HEK293T (cell line): Measurements from ENCODE around the gene ACOT12.

Source experiments
- CTCF ChIA-PET: fragments of 350-600 bp; formaldehyde crosslinking; extraction: SDS; loops from one replicate; lab custom pipeline; 2021; ENCODE audit warnings: antibody characterized with exemption, inconsistent platforms; lab: Yijun Ruan, JAX
- POLR2A ChIA-PET: fragments of 350-600 bp; formaldehyde crosslinking; extraction: SDS; loops from one replicate; lab custom pipeline; 2020; ENCODE audit warnings: antibody characterized with exemption, inconsistent platforms; lab: Yijun Ruan, JAX
- DNase-seq: peaks from one replicate; pipeline ENCODE4 v3.0.0; 2012; ENCODE audit warnings: mixed read lengths; ENCODE audit errors: extremely low spot score
- ARNT ChIP-seq: fragments of 450-650 bp; IDR thresholded peaks from 2 replicates; pipeline ENCODE4 v1.6.1; 2017; ENCODE audit warnings: mild to moderate bottlenecking
- BHLHE40 ChIP-seq: fragments of 450-650 bp; IDR thresholded peaks from 2 replicates; pipeline ENCODE4 v1.6.1; 2016; ENCODE audit warnings: mild to moderate bottlenecking, moderate library complexity, borderline replicate concordance
- CTBP1 ChIP-seq: fragments of 450-650 bp; IDR thresholded peaks from 2 replicates; pipeline ENCODE4 v1.6.1; 2016; ENCODE audit warnings: borderline replicate concordance
- ELF4 ChIP-seq: fragments of 450-650 bp; IDR thresholded peaks from 2 replicates; pipeline ENCODE4 v1.6.1; 2017; ENCODE audit warnings: antibody characterized with exemption
- FOXA1 ChIP-seq: fragments of 450-650 bp; IDR thresholded peaks from 2 replicates; pipeline ENCODE4 v1.6.1; 2016; ENCODE audit warnings: mild to moderate bottlenecking
- FOXK2 ChIP-seq: fragments of 450-650 bp; IDR thresholded peaks from 2 replicates; pipeline ENCODE4 v1.6.1; 2016; ENCODE audit warnings: mild to moderate bottlenecking
- FOXM1 ChIP-seq: fragments of 450-650 bp; IDR thresholded peaks from 2 replicates; pipeline ENCODE4 v1.6.1; 2017; ENCODE audit warnings: mild to moderate bottlenecking, borderline replicate concordance
- HDGF ChIP-seq: fragments of 450-650 bp; IDR thresholded peaks from 2 replicates; pipeline ENCODE4 v1.6.1; 2017; ENCODE audit warnings: antibody characterized with exemption, borderline replicate concordance
- L3MBTL2 ChIP-seq: fragments of 450-650 bp; conservative IDR thresholded peaks from 2 replicates; pipeline ENCODE4 v1.6.1; 2016; ENCODE audit warnings: mild to moderate bottlenecking
- LEF1 ChIP-seq: fragments of 450-650 bp; IDR thresholded peaks from 2 replicates; pipeline ENCODE4 v1.6.1; 2017; ENCODE audit warnings: mild to moderate bottlenecking, borderline replicate concordance
- NFRKB ChIP-seq: fragments of 450-650 bp; IDR thresholded peaks from 2 replicates; pipeline ENCODE4 v1.6.1; 2016; ENCODE audit warnings: mild to moderate bottlenecking, moderate library complexity
- SP1 ChIP-seq: fragments of 450-650 bp; IDR thresholded peaks from 2 replicates; pipeline ENCODE4 v1.6.1; 2017
- SUZ12 ChIP-seq: fragments of 450-650 bp; IDR thresholded peaks from 2 replicates; pipeline ENCODE4 v1.6.1; 2016; ENCODE audit warnings: mild to moderate bottlenecking
- TARDBP ChIP-seq: fragments of 450-650 bp; IDR thresholded peaks from 2 replicates; pipeline ENCODE4 v1.6.1; 2016
- ZNF384 ChIP-seq: fragments of 450-650 bp; IDR thresholded peaks from 2 replicates; pipeline ENCODE4 v1.6.1; 2016
- TF ChIP-seq, protein P1 (sequence below): fragments of 450-650 bp; IDR thresholded peaks from 2 replicates; pipeline ENCODE4 v1.6.1; 2016

Gene ACOT12

DNA sequence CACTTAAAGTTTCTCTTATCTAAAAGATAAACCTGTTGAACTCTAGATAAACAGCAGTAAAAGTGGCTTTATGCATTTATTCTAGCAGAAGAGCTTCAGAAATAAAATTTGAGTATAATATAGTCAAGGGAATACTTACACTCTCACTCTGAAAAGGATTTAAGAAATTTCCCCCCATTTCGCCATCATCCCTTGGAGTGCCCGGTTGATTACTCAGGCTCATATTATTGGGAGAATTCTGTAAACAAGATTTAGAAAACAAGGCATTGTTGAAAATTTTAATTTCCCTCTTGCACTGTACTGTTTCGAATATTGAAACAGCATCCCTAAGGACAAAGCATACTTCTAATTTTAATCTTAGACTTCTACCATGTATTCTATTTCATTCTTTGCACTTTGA is 34.5 kb upstream of the ACOT12 start:
- POLR2A ChIA-PET = no interaction called here
- CTCF ChIA-PET = interaction anchor here (0.6 kb wide), 1 partner anchor 841 kb away, joined by 5 read pairs; no protein-coding TSS in a partner anchor
- DNase-seq = no peak
- TF ChIP-seq FOXA1 (no peak), ZNF384 (0 out of 2 replicates have a peak, but pooled peaks have one; percentile 28)

DNA sequence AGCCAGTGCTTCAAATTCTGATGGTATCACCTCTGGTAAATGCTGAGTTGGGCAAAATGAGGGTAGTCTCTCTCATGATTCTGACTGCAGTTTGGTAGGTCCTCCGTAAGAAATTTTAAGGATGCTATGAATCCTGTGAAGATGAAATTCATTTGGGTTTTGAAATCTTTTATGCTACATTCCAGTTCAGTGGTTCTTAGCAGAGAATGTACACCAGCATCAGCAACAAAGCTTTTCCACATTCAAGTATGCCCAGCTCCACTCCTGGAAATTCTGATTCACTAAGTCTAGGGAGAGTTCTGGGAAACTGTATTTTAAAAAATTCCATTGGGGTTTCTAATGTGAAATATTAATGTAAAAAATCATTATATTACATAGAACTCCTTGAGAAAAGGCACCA is 33.6 kb upstream of the ACOT12 start:
- no peak for DNase-seq
- no peak for TF ChIP-seq BHLHE40
- TF ChIP-seq CTBP1 = no peak
- TF ChIP-seq TARDBP = no peak
- TF ChIP-seq FOXA1 = no peak
- CTCF ChIA-PET = interaction anchor here (0.7 kb wide), 1 partner anchor 831 kb away, joined by 3 read pairs; no protein-coding TSS in a partner anchor
- POLR2A ChIA-PET = no interaction called here

DNA sequence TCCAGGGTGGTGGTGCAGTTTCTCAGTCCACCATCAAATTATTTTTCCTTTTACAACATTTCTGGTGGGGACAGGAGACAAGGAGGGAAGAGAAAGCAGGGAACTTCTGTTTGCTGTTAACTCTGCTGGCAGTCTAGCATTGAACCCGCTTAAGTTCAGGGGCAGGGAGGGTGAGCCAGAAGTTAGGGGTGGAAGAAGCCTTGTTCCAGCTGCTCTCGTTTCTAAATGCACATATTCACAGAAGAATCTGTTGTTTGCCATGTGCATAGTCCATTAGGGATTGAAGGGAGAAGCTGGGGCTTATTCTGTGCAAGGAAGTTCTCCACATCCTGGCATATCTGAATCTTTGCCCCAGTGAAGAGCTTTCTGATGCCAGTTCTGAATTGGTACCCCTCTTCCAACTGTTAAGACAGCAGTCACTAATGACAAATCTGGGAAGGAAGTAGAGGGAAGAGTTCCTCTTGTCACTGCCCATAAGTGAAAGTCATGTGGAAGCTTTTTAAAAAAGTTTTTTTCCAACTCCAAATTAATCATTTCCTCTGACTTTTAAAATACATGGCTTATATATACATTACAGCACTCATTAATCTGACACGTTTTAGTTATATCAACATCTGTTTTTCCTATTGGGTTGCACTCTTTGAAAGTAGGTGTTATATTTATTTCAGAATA is 32.6 kb upstream of the ACOT12 start:
- ChIA-PET CTCF (interaction anchor here (0.5 to 1.4 kb wide), 6 partner anchors 16 to 1917 kb away, joined by 3 to 6 read pairs (median 4); no protein-coding TSS in a partner anchor), POLR2A (no interaction called here)
- DNase-seq = no peak
- no peak for TF ChIP-seq SUZ12
- TF ChIP-seq FOXK2 = no peak
- no peak for TF ChIP-seq NFRKB
- TF ChIP-seq, protein P1, sequence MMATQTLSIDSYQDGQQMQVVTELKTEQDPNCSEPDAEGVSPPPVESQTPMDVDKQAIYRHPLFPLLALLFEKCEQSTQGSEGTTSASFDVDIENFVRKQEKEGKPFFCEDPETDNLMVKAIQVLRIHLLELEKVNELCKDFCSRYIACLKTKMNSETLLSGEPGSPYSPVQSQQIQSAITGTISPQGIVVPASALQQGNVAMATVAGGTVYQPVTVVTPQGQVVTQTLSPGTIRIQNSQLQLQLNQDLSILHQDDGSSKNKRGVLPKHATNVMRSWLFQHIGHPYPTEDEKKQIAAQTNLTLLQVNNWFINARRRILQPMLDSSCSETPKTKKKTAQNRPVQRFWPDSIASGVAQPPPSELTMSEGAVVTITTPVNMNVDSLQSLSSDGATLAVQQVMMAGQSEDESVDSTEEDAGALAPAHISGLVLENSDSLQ = no peak
- TF ChIP-seq ELF4 = no peak
- no peak for TF ChIP-seq ZNF384
- no peak for TF ChIP-seq FOXM1
- TF ChIP-seq TARDBP = no peak
- no peak for TF ChIP-seq CTBP1
- no peak for TF ChIP-seq HDGF
- TF ChIP-seq BHLHE40 = no peak
- no peak for TF ChIP-seq FOXA1
- TF ChIP-seq ARNT = no peak
- TF ChIP-seq LEF1 = no peak
- TF ChIP-seq L3MBTL2 = no peak
- no peak for TF ChIP-seq SP1

DNA sequence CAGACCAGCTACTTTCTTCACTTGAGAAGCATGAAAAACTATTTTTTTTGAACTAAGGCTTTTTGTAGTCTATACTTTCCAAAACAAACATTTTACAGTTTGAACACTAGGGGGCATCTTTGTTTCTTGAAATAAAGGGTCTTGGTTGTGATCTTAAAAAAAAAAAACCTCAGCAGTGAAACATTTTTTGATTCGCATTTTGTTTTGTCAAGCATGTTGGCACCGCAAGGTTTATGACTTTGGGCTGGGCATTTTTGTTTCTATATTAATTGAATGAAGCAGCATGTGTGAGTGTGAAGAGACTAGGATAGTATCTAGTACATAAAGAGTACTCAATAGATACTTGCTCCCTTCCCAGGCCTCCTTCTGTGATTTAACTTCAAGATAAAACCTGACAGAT is 31.6 kb upstream of the ACOT12 start:
- DNase-seq = no peak
- ChIA-PET POLR2A (no interaction called here), CTCF (interaction anchor here (0.8 to 1.4 kb wide), 4 partner anchors 8 to 740 kb away, joined by 3 to 4 read pairs (median 4); no protein-coding TSS in a partner anchor)
- TF ChIP-seq ZNF384 = peak; percentile 90
- no peak for TF ChIP-seq SP1

DNA sequence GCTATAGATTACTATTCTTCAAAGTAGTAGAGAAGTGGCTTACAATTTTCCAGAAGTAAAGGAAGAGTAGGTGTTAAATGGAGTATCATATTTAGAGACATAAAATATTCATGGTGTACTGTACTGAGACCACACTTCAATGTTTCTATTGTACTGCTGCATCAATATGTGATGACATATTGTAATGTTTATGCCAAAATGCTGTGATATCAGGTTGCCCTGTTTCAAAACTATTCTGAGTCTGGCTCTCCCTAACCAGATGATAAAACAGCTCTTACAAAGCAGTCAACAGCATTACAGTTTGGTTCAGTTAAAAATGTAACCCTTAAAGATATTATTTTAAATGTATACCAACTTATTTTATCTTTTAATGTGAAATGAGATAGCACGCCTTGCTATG is 30.8 kb upstream of the ACOT12 start:
- ChIA-PET POLR2A (no interaction called here), CTCF (interaction anchor here (0.9 to 1.1 kb wide), 2 partner anchors 9 to 68 kb away, joined by 3 to 4 read pairs; no protein-coding TSS in a partner anchor)
- TF ChIP-seq ELF4 (no peak), FOXA1 (no peak), SP1 (no peak), HDGF (no peak), CTBP1 (no peak), LEF1 (no peak)
- DNase-seq = no peak

DNA sequence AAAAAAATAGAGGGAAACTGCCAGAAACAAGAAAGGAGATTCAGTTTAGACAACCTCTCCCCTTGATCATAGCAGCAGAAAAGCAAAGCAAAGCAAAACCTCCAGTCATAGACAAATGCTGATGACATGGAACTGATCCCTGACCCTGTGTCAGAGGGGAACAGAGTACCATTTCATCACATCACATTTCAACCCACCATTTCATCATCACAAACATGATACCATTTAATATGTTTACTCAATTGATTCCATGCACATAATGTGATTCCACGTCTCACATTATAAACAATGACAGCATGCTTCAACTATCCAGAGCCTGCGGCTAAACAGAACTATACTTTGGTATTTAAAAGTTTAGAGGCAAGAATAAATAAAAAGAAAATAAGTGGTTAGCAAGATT is 28.7 kb upstream of the ACOT12 start:
- TF ChIP-seq LEF1 (peak; percentile 59; the same call in 1 of the 2 replicates), BHLHE40 (no peak), NFRKB (no peak), L3MBTL2 (no peak), CTBP1 (peak; percentile 97), ARNT (peak; percentile 62; the same call in 1 of the 2 replicates), TARDBP (peak; percentile 38; the same call in 1 of the 2 replicates), HDGF (no peak), FOXA1 (peak; percentile 64), ELF4 (no peak), ZNF384 (0 out of 2 replicates have a peak, but pooled peaks have one; percentile 28), SP1 (no peak), SUZ12 (no peak), FOXK2 (no peak), FOXM1 (no peak)
- TF ChIP-seq, protein P1 = peak; percentile 65
- peak; percentile 24 for DNase-seq
- ChIA-PET CTCF (interaction anchor here (0.6 kb wide), 1 partner anchor 835 kb away, joined by 3 read pairs; no protein-coding TSS in a partner anchor), POLR2A (no interaction called here)

DNA sequence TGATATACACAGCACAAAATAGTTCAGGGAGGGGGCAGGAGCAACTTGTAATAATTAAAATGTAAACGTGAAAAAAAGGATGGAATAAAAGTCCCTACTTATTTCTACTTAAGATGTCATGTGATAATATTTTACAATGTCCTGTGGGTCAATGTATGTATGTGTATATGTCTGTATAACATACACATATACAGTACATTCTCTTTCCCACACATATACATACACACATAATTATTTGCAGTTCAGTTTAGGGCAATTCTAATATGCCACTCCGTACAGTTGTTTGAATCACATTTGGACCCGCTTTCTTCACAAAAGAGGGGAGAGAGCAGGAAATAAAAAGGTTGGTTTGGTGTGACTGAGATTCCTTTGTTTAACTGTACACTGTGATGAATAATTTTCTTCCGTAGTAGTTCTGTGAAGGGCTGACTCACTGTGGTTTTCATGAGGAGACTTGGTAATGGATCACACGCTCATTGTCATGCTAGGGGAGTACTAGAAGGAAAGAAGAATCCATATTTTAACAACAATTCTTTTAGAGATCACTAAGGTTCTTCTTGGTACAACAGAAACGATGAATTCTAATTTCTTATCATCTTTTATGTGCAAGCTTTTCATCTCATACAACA is 26.2 kb upstream of the ACOT12 start:
- TF ChIP-seq ZNF384 = no peak
- no peak for TF ChIP-seq ARNT
- TF ChIP-seq CTBP1 = no peak
- TF ChIP-seq NFRKB = no peak
- TF ChIP-seq BHLHE40 = no peak
- TF ChIP-seq L3MBTL2 = no peak
- TF ChIP-seq SUZ12 = no peak
- TF ChIP-seq SP1 = no peak
- no peak for TF ChIP-seq FOXK2
- TF ChIP-seq LEF1 = no peak
- no peak for TF ChIP-seq ELF4
- TF ChIP-seq FOXA1 = no peak
- TF ChIP-seq, protein P1 = no peak
- TF ChIP-seq HDGF = no peak
- no peak for TF ChIP-seq TARDBP
- TF ChIP-seq FOXM1 = no peak
- POLR2A ChIA-PET = no interaction called here
- no peak for DNase-seq
- CTCF ChIA-PET = no interaction called here
